GM18507 (cell line): ENCODE measurements around the gene TMEM63C.

Experiments used
- DNase-seq: peaks from one replicate; pipeline ENCODE4 v3.0.0; 2011; ENCODE audit warnings: low read depth; ENCODE audit not compliant: insufficient read length; ENCODE audit errors: extremely low spot score
- FAIRE-seq: peaks from 2 replicates; lab custom pipeline; 2011; peaks lifted over from hg19 to GRCh38; lab: Jason Lieb, UNC

The TMEM63C gene

GRCh38 chr14:77240336-77240915, 58.8 kb downstream of the TMEM63C start:
- FAIRE-seq (no peak), DNase-seq (no peak)

GRCh38 chr14:77241955-77242354, 60.4 kb downstream of the TMEM63C start:
- FAIRE-seq (no peak), DNase-seq (no peak)

- FAIRE-seq (no peak), DNase-seq (no peak)
Observed at GRCh38 chr14:77242752-77243151, 61.2 kb downstream of the TMEM63C start.

GRCh38 chr14:77243853-77244252, 62.3 kb downstream of the TMEM63C start:
- no peak for FAIRE-seq

GRCh38 chr14:77245820-77246219, 64.2 kb downstream of the TMEM63C start:
- DNase-seq: no peak
- FAIRE-seq: no peak

More at GRCh38 chr14:77243853-77244252, 62.3 kb downstream of the TMEM63C start:
- no peak for DNase-seq

GRCh38 chr14:77246784-77247183, 65.2 kb downstream of the TMEM63C start:
- no peak for FAIRE-seq
- DNase-seq: no peak

- no peak for FAIRE-seq
- no peak for DNase-seq
Observed at GRCh38 chr14:77248666-77249065, 67.1 kb downstream of the TMEM63C start.

- FAIRE-seq: no peak
Observed at GRCh38 chr14:77249286-77249685, 67.7 kb downstream of the TMEM63C start.

GRCh38 chr14:77250927-77251326, 69.3 kb downstream of the TMEM63C start:
- FAIRE-seq (no peak), DNase-seq (no peak)

More at GRCh38 chr14:77249286-77249685, 67.7 kb downstream of the TMEM63C start:
- no peak for DNase-seq

GRCh38 chr14:77251870-77252269, 70.3 kb downstream of the TMEM63C start:
- no peak for FAIRE-seq
- no peak for DNase-seq

GRCh38 chr14:77253333-77254190, 72.0 kb downstream of the TMEM63C start:
- DNase-seq (no peak), FAIRE-seq (no peak)

- FAIRE-seq (no peak), DNase-seq (no peak)
Observed at GRCh38 chr14:77256694-77257093, 75.1 kb downstream of the TMEM63C start.

- no peak for DNase-seq
- FAIRE-seq: no peak
Observed at GRCh38 chr14:77257700-77258099, 76.1 kb downstream of the TMEM63C start.

- no peak for FAIRE-seq
- DNase-seq: no peak
Observed at GRCh38 chr14:77258566-77258965, 77.0 kb downstream of the TMEM63C start.

- FAIRE-seq (no peak), DNase-seq (no peak)
Observed at GRCh38 chr14:77259025-77259715, 77.6 kb downstream of the TMEM63C start.

GRCh38 chr14:77260199-77260598, 78.6 kb downstream of the TMEM63C start:
- no peak for FAIRE-seq
- no peak for DNase-seq

GRCh38 chr14:77260631-77261030, 79.0 kb downstream of the TMEM63C start:
- FAIRE-seq: no peak
- no peak for DNase-seq

- FAIRE-seq (no peak), DNase-seq (no peak)
Observed at GRCh38 chr14:77264466-77265186, 83.0 kb downstream of the TMEM63C start.

- no peak for FAIRE-seq
- no peak for DNase-seq
Observed at GRCh38 chr14:77265187-77265515, 83.6 kb downstream of the TMEM63C start.
